GM21390 (cell line): ENCODE results near the gene CEACAM21.

Source experiments
- ATAC-seq: cut with Tn5 transposase; IDR thresholded peaks from one replicate; pipeline ENCODE4 v1.9.1; 2021; ENCODE audit not compliant: unreplicated experiment

CEACAM21 gene

GRCh38 chr19:41584260-41584810 lies 8.4 kb downstream of the CEACAM21 start:
- ATAC-seq: no peak

- ATAC-seq: no peak
Observed at GRCh38 chr19:41584931-41585330, 9.0 kb downstream of the CEACAM21 start.

- no peak for ATAC-seq
Observed at GRCh38 chr19:41586064-41586463, 10.1 kb downstream of the CEACAM21 start.

GRCh38 chr19:41587101-41587837 lies 11.3 kb downstream of the CEACAM21 start:
- no peak for ATAC-seq

GRCh38 chr19:41587838-41588210 lies 11.9 kb downstream of the CEACAM21 start:
- no peak for ATAC-seq

GRCh38 chr19:41588497-41589209 lies 12.7 kb downstream of the CEACAM21 start:
- no peak for ATAC-seq

GRCh38 chr19:41589371-41589770 lies 13.4 kb downstream of the CEACAM21 start:
- ATAC-seq: no peak

- ATAC-seq: no peak
Observed at GRCh38 chr19:41590936-41591335, 15.0 kb downstream of the CEACAM21 start.

- ATAC-seq: no peak
Observed at GRCh38 chr19:41591951-41592562, 16.1 kb downstream of the CEACAM21 start.

GRCh38 chr19:41595258-41595889 lies 19.4 kb downstream of the CEACAM21 start:
- ATAC-seq: no peak

- no peak for ATAC-seq
Observed at GRCh38 chr19:41595890-41596280, 19.9 kb downstream of the CEACAM21 start.

- ATAC-seq: no peak
Observed at GRCh38 chr19:41597600-41598041, 21.7 kb downstream of the CEACAM21 start.

GRCh38 chr19:41599175-41599966 lies 23.4 kb downstream of the CEACAM21 start:
- ATAC-seq: no peak

GRCh38 chr19:41601771-41602170 lies 25.8 kb downstream of the CEACAM21 start:
- no peak for ATAC-seq

GRCh38 chr19:41604831-41605230 lies 28.9 kb downstream of the CEACAM21 start:
- ATAC-seq: no peak

- ATAC-seq: no peak
Observed at GRCh38 chr19:41606215-41606837, 30.4 kb downstream of the CEACAM21 start.

- no peak for ATAC-seq
Observed at GRCh38 chr19:41607668-41608067, 31.7 kb downstream of the CEACAM21 start.

GRCh38 chr19:41610789-41611188 lies 34.8 kb downstream of the CEACAM21 start:
- no peak for ATAC-seq

GRCh38 chr19:41612483-41612882 lies 36.5 kb downstream of the CEACAM21 start:
- ATAC-seq: no peak

GRCh38 chr19:41615207-41615606 lies 39.2 kb downstream of the CEACAM21 start:
- no peak for ATAC-seq
